NCI-H146 treated with DMSO at 0.1 percent for 48 hours (cell line): ENCODE measurements around the gene ATP5F1E.
"Not testable (repeated sequence)": the region's sequence is repeated elsewhere in the genome, so short reads cannot be mapped to it uniquely, and the experiment has no call there.

ENCODE experiments used
- DNase-seq: peaks from one replicate; lab custom pipeline; 2025; ENCODE audit not compliant: unreplicated experiment; lab: John Stamatoyannopoulos, UW

Gene ATP5F1E

DNA sequence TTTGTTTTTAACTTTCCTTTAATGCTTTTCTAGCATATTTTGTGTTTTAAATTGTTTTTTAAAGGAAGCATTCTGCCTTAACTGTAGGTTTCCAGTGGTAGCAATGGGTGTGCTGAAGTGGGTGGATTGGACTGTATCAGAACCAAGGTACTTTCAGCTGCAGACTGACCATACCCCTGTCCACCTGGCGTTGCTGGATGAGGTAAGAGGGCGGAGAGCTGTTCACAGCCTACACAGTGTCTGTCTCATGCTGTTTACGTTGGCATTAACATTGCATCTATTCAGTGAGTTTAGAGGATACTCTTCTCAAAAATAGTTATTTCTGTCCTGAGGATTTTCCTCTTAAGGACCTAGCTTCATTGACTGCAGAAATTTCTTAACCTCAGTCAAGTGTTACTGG lies 39.2 kb downstream of the ATP5F1E start:
- no peak for DNase-seq

DNA sequence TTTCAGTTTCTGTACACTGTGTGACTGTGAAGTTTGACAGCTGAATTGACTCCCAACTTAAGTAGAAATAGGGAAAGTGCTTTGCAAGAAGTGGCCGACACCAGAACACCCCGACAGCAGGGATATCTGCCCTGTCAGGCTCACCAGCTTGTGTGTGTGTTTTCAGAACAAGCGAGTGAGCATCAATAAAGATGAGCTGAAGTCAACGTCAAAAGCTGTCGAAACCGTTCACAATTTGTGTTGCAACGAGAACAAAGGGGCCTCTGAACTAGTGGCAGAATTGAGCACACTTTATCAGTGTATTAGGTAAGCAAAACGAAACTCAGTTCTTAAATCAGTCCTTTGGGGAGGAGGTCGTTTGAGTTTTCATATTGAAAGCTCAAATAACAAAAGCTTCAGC lies 40.4 kb downstream of the ATP5F1E start:
- no peak for DNase-seq

DNA sequence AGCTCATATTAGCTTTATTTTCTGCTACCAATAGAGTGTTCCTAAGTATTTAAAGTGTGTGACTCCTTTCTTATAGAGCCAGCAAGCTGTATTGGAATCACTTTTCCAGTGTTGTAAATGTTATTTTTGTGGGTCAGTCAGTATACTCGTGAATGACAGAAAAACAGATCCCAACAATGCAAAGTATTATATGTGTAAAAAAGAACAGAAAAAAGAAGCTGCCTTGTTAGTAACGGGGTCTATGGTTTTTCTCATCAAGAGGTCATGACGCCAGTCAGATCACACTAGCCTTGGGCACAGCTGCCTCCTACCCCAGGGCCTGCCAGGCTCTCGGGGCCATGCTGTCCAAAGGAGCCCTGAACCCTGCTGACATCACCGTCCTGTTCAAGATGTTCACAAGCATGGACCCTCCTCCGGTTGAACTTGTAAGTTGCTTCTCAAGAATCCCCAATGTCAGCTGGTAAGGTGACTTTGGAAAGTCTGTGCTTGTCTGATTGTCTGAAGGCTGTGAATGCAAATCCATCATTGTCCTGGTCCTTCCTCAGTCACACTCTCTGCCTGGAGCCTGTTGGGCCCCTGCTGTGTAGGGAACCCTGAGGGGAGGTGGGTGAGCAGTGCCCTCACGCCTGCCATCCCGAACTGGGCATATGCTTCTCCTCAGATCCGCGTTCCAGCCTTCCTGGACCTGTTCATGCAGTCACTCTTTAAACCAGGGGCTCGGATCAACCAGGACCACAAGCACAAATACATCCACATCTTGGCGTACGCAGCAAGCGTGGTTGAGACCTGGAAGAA lies 41.3 kb downstream of the ATP5F1E start:
- no peak for DNase-seq

DNA sequence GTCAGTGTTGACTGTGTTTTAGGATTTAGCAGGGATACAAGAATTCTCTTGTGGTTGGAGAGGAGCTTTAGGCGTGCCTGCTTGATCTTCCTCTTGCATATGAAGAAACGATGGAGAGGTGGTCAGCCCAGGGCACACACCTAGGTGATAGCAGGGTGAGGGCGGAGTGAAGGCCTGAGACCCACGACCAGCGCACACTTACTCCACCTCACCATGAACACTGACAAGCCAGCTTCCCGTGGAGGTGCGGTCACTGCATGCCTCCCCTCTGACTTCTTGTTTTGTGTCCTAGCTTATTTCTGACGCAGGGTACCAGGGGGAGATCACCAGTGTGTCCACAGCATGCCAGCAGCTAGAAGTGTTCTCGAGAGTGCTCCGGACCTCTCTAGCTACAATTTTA lies 42.9 kb downstream of the ATP5F1E start:
- no peak for DNase-seq

DNA sequence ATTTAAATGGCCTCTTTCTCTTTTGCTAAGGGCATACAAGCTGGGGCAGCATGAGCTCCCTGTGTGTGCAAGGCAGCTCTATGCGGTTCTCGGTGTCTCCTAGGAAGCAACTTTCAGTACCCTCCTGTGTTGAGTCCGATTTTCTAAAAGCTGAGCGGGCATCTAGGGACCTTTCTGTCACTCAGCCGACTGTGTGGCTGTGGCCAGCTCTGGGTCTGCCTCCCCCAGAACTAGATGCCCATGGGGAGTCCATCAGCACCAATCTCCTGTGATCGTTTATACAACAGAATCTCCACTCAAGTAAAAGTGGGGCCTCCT lies 43.6 kb downstream of the ATP5F1E start:
- DNase-seq, result no peak

DNA sequence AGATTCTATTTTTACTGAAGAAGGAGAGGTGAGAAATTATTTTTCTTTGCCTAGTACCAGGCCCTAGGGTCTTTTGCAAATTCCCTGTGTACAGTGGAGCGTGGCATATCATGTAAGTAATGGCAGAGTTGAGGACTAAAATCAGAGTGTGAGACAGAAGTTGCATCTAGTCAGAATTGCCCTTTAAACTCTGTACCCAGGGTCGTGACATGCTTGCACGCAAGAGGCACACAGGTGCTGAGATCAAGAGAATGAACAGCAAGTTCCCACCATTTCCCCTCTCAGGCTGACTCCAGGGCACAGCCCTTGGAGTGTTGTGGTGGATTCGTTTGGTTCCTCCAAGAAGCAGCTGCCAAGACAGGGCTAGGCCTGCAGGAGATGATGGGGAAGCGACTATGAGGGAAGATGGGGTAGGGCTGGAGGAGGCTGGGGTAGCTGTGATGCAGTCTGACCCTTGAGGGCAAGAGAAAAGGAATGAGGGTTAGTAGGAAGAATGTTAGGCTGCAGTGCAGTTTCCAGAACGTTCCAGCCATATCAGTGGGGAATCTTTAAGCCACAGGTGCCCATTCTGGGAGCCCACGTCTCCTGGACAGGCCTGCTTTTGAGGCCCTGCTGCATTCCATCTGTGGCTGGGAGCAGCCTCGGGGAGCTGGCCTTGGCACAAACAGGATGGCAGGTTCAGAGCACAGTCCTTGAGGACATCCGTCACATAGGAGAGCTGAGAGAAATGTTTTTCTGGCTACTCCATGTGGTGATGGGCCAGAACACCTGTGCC lies 44.2 kb downstream of the ATP5F1E start:
- DNase-seq, result no peak

DNA sequence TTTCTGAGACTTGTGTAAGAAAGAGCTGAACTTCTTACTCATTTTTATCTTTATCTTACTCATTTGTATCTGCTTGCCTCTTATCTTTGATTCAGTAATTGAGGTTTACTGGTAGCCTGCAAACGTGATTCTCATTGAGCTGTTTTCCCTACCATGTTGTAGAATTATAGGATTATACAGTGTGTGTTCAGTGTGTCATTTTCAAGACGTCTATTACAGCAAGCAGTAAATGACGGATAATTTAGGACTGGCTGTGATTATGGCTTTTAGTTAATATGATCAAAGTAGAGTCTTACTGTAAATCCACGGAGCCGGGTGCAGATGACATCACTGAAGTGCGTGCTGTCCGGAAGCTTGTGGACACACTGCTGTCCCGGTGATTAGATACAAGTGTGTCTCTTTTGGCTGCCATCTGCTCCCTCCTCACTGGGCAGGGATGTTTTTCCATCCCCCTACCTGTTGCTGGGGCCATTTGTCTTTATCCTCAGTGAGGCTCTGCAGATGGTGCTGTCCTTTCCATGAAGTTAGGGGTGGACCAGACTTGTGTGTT lies 45.1 kb downstream of the ATP5F1E start:
- no peak for DNase-seq

DNA sequence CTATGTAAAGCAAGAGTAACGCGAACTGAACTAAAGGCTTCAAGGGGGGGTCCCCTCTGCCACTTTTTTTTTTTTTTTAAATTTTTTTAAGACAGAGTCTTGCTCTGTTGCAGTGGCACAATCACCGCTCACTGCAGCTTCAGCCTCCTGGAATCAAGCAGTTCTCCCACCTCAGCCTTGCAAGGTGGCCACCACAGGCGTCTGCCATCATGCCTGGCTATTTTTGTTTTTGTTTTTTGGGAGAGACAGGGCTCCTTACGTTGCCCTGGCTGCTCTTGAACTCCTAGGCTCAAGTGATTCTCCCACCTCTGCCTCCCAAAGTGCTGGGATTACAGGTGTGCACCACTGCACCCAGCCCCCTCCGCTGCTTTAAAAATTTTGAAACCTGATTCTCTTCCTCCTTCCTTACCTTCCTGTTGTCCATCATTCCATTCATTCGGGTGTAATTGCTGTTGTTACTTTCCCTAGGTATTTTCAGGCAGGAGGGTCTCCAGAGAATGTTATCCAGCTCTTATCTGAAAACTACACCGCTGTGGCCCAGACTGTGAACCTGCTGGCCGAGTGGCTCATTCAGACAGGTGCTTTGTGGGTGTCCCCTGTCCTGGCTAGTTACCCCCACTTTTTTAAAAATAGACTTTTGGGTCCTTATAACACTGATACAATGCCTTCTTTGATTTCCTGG lies 45.7 kb downstream of the ATP5F1E start:
- no peak for DNase-seq

DNA sequence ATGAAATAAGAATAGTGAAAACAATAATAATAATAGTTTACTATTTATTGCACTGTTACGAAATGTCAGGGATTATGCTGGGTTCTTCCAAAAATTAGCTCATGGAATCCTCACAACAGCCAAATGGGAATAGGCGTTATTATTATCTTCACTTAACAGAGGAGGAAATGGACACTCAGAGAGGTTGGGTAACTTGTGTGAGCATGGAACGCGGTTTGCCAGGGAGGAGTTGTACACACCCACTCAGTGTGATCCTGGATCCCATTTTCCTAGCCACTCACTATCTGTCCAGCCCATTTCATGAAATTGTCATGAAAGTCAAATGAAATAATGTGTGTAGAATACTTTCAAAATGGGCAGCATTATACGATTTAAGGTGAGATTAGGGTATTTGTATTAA lies 46.5 kb downstream of the ATP5F1E start:
- no peak for DNase-seq

DNA sequence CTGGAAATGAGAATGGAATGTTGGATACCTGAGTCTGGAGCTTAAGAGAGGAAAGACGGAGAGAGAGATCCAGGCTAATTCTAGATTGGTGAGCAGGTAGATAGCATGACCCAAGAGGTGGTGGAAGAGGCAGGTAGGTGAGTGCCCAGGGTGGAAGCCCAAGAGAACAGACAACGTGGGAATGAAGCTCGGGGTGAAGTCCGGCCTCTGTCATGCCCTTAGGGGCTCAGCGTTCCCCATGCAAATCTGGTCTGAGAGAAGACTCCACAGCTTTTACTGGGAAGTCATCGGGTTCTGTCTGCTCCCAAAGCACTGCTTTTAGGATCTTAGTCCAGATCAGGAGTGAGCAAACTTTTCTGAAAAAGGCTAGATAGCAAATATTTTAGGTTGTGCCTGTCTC lies 47.4 kb downstream of the ATP5F1E start:
- DNase-seq, result no peak

DNA sequence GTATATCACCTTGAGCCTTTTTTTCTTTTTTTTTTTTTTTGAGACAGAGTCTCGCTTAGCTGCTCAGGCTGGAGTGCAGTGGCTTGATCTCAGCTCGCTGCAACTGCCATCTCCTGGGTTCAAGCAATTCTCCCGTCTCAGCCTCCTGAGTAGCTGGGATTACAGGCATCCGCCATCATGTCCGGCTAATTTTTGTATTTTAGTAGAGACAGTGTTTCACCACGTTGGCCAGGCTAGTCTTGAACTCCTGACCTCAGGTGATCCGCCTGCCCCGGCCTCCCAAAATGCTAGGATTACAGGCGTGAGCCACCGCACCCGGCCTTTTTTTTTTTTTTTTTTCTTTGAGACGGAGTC lies 49.0 kb downstream of the ATP5F1E start:
- DNase-seq, result not testable (repeated sequence)

DNA sequence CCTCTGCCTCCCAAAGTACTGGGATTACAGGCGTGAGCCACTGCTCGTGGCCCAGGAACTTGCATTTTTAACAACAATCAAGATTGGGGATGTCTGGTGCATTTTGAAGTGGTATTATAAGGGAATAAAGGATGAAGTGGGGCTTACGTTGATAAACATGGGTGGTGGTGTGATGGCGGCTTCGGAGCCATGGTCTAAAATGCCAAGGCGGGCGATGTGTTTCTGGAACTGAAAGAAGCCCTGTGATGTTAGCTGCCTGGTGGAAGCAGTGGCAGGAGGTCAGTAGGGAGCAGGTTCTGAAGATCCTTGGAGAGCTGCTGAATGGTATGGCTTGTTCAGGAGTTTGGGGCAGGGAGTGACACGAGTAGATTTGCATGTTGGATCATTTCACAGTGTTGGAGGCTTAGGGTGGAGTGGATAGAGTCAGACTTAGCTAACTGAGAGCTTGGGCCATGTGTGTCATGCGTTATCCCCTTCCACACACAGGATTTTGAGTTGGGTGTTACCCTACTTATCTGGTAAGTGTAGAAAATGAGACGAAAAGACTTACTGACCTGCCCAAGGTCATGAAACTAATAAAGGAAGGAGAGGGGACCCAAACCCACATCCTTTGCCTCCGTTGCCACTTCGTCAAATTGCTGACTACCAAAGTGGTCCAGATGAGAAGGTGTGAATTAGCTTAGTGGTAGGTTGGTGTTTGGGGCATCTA lies 49.6 kb downstream of the ATP5F1E start:
- DNase-seq, result no peak

DNA sequence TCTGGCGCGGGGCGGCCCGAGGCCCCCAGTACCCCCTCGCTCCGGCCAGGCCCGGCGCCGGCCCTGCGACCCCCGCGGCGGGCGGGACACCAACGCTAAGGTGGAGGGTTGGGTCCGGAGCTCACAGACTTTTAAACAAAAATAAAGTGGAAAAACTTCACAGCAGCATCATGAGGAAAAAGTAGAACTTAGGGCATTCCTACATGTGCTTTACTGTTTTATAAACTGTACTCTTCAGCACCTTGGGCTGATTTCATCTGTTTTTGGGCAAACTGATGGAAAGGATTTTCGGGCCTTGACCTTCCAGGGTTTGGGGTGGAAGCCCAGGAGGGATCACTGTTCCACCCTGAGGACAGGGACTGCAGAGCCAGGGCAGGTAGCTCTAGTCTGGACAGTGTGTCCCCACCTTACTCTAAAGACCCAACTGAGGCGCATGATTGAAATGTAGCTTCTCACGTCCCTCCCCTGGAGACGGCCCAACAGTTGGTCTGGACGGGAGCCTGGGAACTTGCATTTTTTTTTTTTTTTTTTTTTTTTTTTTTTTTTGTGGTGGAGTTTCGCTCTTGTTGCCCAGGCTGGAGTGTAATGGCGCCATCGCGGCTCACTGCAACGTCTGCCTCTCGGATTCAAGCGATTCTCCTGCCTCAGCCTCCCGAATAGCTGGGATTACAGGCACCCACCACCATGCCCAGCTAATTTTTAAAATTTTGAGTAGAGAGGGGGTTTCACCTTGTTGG lies 50.3 kb downstream of the ATP5F1E start:
- DNase-seq, result no peak

DNA sequence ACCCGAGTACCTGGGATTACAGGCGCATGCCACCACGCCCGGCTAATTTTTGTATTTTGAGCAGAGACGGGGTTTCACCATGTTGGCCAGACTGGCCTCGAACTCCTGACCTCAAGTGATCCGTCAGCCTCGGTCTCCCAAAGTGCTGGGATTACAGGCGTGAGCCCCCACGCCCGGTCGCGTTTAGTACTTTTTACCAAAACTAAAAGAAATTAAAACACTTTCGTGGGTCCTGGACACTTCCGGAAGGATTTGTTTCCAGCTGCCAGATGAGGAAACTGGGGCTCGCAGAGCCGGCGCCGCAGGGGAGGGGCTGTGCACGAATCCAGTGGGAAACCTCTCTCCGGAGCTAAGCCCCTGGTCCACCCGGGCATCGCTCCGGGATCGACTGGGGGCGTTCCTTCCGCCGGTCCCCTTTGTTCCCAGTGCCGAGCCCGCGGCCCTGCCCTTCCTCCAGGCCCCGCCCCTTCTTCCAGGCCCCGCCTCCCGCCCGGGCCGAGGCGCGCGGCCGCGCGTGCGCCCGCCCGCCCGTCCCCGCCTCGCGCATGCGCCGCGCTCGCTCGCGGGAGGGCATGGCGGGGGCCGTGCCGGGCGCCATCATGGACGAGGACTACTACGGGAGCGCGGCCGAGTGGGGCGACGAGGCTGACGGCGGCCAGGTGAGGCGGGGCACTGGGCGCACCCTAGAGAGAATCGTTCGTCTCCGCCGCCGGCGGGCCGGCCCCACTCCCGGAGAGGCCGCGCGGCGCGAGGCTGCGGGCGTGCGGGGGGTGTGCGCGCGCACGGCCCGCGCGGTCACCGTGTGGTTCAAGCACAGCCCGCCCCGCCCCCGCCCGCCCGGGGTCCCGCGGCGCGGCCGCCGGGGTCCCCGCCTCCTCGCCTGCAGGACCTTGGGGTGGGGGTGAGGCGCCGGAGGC lies 51.2 kb downstream of the ATP5F1E start, which contains the start of gene NELFCD:
TSS of gene NELFCD (plus strand) at position 546 of the 917 bp plus-strand sequence. CDS start at position 600, 54 bp downstream.
- peak; percentile 77 for DNase-seq

DNA sequence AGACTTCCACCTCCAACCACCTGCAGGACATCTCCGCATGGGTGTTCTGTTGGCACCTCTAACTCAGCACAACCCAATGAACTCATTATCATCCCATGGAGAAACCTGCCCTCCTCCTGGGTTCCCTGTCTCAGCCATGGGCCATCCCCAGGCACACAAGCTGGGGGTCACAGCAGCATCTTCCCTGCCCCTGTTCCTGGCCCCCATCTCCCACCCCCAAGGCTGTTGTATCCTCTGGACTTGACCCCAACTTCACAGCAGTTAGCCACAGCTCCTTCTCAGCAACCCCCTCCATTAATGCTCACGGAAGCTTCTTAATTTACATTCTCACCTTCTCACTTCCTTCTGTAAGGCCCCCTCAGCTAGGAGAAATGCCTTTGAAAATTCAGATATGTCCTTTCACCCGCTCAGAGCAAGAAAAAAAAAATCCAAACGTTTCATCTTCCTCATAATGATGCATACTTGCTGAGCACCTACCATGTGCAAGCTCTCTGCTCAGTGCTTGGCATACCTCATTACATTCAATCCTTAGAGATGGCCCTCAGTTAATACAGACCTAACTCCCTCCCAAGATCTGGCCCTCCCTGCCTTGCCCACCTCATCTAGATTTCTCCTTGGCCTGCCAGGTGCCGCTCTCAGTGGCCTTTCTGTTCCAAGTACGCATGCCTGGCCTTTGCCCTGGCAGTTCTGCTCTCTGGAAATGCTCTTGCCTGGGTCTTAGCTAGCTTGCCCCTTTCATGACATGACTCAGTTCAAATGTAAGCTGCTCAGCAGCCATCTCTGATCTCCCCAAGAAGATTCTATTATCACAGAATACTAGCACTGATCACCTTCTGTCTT lies 53.6 kb downstream of the ATP5F1E start:
- DNase-seq, result no peak

DNA sequence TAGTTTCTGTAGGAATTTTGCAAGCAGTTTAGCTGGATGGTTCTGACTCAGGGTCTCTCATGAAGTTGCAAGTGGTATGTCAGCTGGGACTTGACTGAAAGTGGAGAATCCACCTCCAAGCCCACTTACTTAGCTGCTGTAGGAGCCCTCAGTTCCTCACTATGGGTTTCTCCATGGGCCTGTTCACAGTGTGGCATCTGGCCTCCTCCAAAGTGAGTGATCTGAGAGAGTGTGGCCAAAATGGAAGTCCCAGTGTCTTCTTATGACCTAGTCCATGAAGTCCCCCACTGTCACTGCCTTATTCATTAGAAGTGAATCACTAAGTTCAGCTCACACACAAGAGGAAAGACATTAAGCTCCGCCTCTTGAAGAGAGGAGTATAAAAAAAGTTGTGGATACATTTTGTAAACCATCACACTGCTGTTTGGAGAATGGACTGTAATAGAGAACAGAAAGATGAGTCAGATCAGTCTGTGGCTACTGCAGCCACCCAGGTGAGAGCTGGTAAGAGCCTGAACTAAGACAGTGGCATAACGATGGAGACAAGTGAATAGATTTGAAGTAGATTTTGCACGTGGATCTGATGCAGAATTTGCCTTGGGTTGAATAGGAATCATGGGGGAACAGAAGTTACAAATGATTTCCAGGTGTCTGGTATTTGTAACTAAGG lies 55.9 kb downstream of the ATP5F1E start:
- no peak for DNase-seq
